HepG2 (cell line): ENCODE measurements around the gene FOSL2. TPM values are rescaled to one million over a fixed set of nuclear protein-coding genes. Genes with fewer than 3 reads are reported as not detected.

Experiments used
- ATF4 ChIP-seq, 2 experiments: fragments of 450-650 bp in 1 of 2; sonication (generic) in 1 of 2; formaldehyde crosslinking; IDR thresholded peaks; 2 replicates each; pipeline versions ENCODE4 v1.5.0 to v1.8.0; 2020 to 2022; ENCODE audit warnings: mild to moderate bottlenecking in 1 of 2, missing genetic modification reagents in 1 of 2
- CEBPB ChIP-seq: IDR thresholded peaks from 2 replicates; pipeline ENCODE4 v1.6.1; 2011; ENCODE audit warnings: low read depth, low read length, improper control_type of control experiment, borderline replicate concordance
- GABPA ChIP-seq, 2 experiments: IDR thresholded peaks; 2 replicates each; pipeline ENCODE4 v1.6.1; 2011 to 2016; ENCODE audit warnings: low read depth in 2 of 2, low read length in 1 of 2, missing biosample characterization in 1 of 2, missing genetic modification characterization in 1 of 2
- HNRNPLL ChIP-seq: fragments of 200-400 bp; formaldehyde crosslinking; IDR thresholded peaks from 2 replicates; pipeline ENCODE4 v1.6.1; 2017; ENCODE audit warnings: mild to moderate bottlenecking, low read depth, low read length; ENCODE audit not compliant: poor library complexity, severe bottlenecking
- MYPOP ChIP-seq: sonication (generic); formaldehyde crosslinking; IDR thresholded peaks from 2 replicates; pipeline ENCODE4 v1.8.1; 2023; ENCODE audit warnings: mild to moderate bottlenecking, moderate library complexity, missing genetic modification reagents
- NFE2 ChIP-seq: sonication (generic); formaldehyde crosslinking; IDR thresholded peaks from 2 replicates; pipeline ENCODE4 v1.4.0; 2020; ENCODE audit warnings: missing genetic modification reagents
- NRL ChIP-seq: sonication (generic); formaldehyde crosslinking; IDR thresholded peaks from 2 replicates; pipeline ENCODE4 v1.5.0; 2020; ENCODE audit warnings: missing genetic modification reagents, mild to moderate bottlenecking, moderate library complexity, borderline replicate concordance
- PTBP1 ChIP-seq: fragments of 200-400 bp; formaldehyde crosslinking; IDR thresholded peaks from 2 replicates; pipeline ENCODE4 v1.6.1; 2018; ENCODE audit warnings: low read length, low read depth; ENCODE audit not compliant: poor library complexity, severe bottlenecking
- RNF2 ChIP-seq: fragments of 450-650 bp; conservative IDR thresholded peaks from 2 replicates; pipeline ENCODE4 v1.6.1; 2016; ENCODE audit warnings: low read depth
- SIN3B ChIP-seq: fragments of 150-350 bp; IDR thresholded peaks from 2 replicates; pipeline ENCODE4 v1.6.1; 2014; ENCODE audit warnings: low read length
- TCF7 ChIP-seq: sonication (generic); IDR thresholded peaks from 2 replicates; pipeline ENCODE4 v1.6.1; 2016; ENCODE audit warnings: antibody characterized with exemption, low read depth
- WIZ ChIP-seq: sonication (generic); formaldehyde crosslinking; IDR thresholded peaks from 2 replicates; pipeline ENCODE4 v1.5.1; 2020; ENCODE audit warnings: mild to moderate bottlenecking, missing genetic modification reagents
- ZBTB2 ChIP-seq: sonication (generic); formaldehyde crosslinking; IDR thresholded peaks from 2 replicates; pipeline ENCODE4 v1.8.0; 2022; ENCODE audit warnings: low read depth, missing genetic modification reagents
- ZHX1 ChIP-seq: sonication (generic); formaldehyde crosslinking; IDR thresholded peaks from 2 replicates; pipeline ENCODE4 v1.8.1; 2022; ENCODE audit warnings: low read depth, mild to moderate bottlenecking, missing genetic modification reagents
- ZNF264 ChIP-seq: sonication (generic); formaldehyde crosslinking; IDR thresholded peaks from 2 replicates; pipeline ENCODE4 v1.4.0; 2020; ENCODE audit warnings: missing genetic modification reagents
- ZNF496 ChIP-seq: sonication (generic); formaldehyde crosslinking; IDR thresholded peaks from 2 replicates; pipeline ENCODE4 v1.8.1; 2023; ENCODE audit warnings: mild to moderate bottlenecking, moderate library complexity, missing genetic modification reagents; ENCODE audit not compliant: insufficient replicate concordance
- ZNF501 ChIP-seq: sonication (generic); formaldehyde crosslinking; IDR thresholded peaks from 2 replicates; pipeline ENCODE4 v1.5.1; 2020; ENCODE audit warnings: mild to moderate bottlenecking, moderate library complexity, missing genetic modification reagents
- ZNF558 ChIP-seq: sonication (generic); formaldehyde crosslinking; IDR thresholded peaks from 2 replicates; pipeline ENCODE4 v1.9.0; 2022; ENCODE audit warnings: mild to moderate bottlenecking, missing genetic modification reagents, borderline replicate concordance
- ZNF878 ChIP-seq: sonication (generic); formaldehyde crosslinking; IDR thresholded peaks from 2 replicates; pipeline ENCODE4 v1.8.1; 2023; ENCODE audit warnings: mild to moderate bottlenecking, missing genetic modification reagents, moderate library complexity
- polyA plus RNA-seq, 8 experiments: library from polyadenylated mRNA; depleted of rRNA in 3 of 8; stranded (reverse) in 7 of 8; unstranded in 1 of 8; fragments of >200 nt; fragmentation: Illumina TruSeq in 4 of 8; extraction: Trizol in 4 of 8; gene quantifications; 2 replicates each; pipeline versions ENCODE4 v1.2.1 to v1.2.3, GENCODE V29; 2011 to 2016; ENCODE audit warnings: low read depth in 4 of 8, missing spikeins in 1 of 8, mixed read lengths in 1 of 8; ENCODE audit not compliant: insufficient read depth in 1 of 8
- total RNA-seq, 5 experiments: library from RNA; depleted of rRNA; stranded (reverse); fragments of >200 nt; fragmentation: Illumina TruSeq; extraction: Trizol; gene quantifications; 2 replicates each; pipeline ENCODE4 v1.2.3, GENCODE V29; 2016; ENCODE audit warnings: low read depth in 1 of 5
- TF ChIP-seq, protein P1 (sequence below): sonication (generic); formaldehyde crosslinking; conservative IDR thresholded peaks from 2 replicates; pipeline ENCODE4 v1.8.0; 2022; ENCODE audit warnings: mild to moderate bottlenecking, moderate library complexity, missing genetic modification reagents

FOSL2 gene
- total and polyA plus RNA-seq, 2 of the 13 experiments (the other 11 are each of a cell fraction or from before 2014, with no cell fraction given) = 3.4 to 18.1 TPM

DNA sequence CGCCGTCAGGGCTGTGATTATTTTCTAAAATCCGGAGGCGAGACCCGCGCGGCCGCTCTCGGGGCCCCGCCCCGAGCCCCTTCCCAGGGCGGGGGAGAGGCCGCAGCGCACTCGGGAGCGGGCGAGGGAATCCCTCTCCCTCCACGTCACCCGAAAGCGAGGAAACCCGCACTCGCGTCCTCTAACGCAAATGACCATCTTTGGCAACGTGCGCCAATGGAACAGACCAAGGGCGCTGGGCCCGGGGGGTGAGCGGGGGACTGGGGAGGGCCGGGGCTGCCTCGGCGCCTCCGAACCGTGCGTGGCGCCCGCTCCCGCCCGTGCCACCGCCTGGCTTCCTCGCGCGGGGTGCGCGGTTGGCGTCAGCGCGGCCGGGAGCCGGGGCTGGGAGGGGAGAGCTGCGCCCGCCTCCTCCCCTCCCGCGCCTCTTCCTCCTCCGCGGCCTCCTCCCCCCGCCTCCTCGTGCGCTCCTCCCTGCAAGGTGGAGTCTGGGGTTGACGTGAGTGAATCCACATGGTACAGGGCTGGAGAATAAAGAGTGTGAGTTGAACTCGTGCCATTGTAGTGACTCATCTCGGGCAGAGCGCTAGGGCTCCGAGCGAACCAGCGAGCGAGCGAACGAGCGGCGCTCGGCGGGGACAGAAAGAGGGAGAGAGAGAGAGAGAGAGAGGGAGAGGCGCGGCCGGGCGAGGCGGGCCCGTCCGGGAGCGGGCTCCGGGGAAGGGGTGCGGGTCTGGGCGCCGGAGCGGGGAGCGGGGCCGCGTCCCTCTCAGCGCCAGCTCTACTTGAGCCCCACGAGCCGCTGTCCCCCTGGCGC lies at the start of gene FOSL2 (continued):
- peak; percentile 50 for TF ChIP-seq PTBP1
- peak in 1 of 2 experiments; percentile 81; a peak in 2 of 4 replicates for TF ChIP-seq ATF4 (CRISPR knock-in tag; IDR thresholded peaks at IDR 0.05)
- TF ChIP-seq NFE2 (CRISPR knock-in tag) = no peak
- no peak; the same call in 1 of the 2 replicates for TF ChIP-seq WIZ (CRISPR knock-in tag)
- peak; percentile 98 for TF ChIP-seq ZNF878 (CRISPR knock-in tag)
- no peak for TF ChIP-seq GABPA (IDR thresholded peaks at IDR 0.05; ENCODE audit: low read depth, low read length)
- peak; percentile 59; the same call in 1 of the 2 replicates for TF ChIP-seq GABPA (CRISPR knock-in tag; IDR thresholded peaks at IDR 0.05; ENCODE audit: low read depth)
- no peak for TF ChIP-seq ZNF496 (CRISPR knock-in tag)
- TF ChIP-seq TCF7 = no peak
- TF ChIP-seq NRL (CRISPR knock-in tag) = peak; percentile 38; the same call in 1 of the 2 replicates
- no peak for TF ChIP-seq SIN3B
- 0 out of 2 replicates have a peak, but pooled peaks have one; percentile 11 for TF ChIP-seq ZHX1
- peak; percentile 86 for TF ChIP-seq ZBTB2 (CRISPR knock-in tag)
- peak; percentile 97 for TF ChIP-seq MYPOP (CRISPR knock-in tag)
- TF ChIP-seq HNRNPLL = peak; percentile 96
- peak; percentile 61 for TF ChIP-seq ZNF264
- no peak for TF ChIP-seq CEBPB
- peak; percentile 92; the same call in 1 of the 2 replicates for TF ChIP-seq ZNF558
- TF ChIP-seq ZNF501 (CRISPR knock-in tag) = no peak; the same call in 1 of the 2 replicates
- TF ChIP-seq RNF2 = no peak; the same call in 1 of the 2 replicates
- TF ChIP-seq, protein P1, sequence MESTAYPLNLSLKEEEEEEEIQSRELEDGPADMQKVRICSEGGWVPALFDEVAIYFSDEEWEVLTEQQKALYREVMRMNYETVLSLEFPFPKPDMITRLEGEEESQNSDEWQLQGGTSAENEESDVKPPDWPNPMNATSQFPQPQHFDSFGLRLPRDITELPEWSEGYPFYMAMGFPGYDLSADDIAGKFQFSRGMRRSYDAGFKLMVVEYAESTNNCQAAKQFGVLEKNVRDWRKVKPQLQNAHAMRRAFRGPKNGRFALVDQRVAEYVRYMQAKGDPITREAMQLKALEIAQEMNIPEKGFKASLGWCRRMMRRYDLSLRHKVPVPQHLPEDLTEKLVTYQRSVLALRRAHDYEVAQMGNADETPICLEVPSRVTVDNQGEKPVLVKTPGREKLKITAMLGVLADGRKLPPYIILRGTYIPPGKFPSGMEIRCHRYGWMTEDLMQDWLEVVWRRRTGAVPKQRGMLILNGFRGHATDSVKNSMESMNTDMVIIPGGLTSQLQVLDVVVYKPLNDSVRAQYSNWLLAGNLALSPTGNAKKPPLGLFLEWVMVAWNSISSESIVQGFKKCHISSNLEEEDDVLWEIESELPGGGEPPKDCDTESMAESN (CRISPR knock-in tag) = peak; percentile 87
